GM18858 (cell line): ENCODE measurements around the gene OAS2.

ENCODE experiments used
- ATAC-seq: cut with Tn5 transposase; IDR thresholded peaks from one replicate; pipeline ENCODE4 v1.9.1; 2021; ENCODE audit not compliant: unreplicated experiment

OAS2 gene

DNA sequence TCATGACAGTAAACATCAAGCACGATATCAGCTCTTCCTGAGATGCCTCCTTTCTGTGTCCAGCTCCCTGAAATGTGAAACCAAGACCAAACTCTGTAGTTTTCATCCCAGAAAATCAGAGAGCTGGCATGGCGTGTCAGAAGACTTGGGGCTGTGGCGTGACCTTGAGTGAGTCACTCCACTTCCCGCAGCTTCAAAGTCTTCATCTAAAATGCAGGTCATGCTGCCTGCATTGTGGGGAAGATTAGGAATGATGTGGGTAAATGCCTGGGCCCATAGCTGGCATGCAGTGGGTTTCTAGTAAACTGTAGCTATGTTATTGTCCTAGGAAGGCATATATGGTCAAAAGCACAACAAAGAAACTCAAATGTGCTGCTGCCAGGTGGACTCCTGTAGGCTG, 28.8 kb downstream of the OAS2 start:
- no peak for ATAC-seq

GRCh38 chr12:113010701-113011100, 32.4 kb downstream of the OAS2 start:
- ATAC-seq = no peak

GRCh38 chr12:113014565-113014964, 36.2 kb downstream of the OAS2 start:
- ATAC-seq = no peak

- no peak for ATAC-seq
Observed at GRCh38 chr12:113016796-113017195, 38.5 kb downstream of the OAS2 start.

- no peak for ATAC-seq
Observed at GRCh38 chr12:113019025-113019424, 40.7 kb downstream of the OAS2 start.

DNA sequence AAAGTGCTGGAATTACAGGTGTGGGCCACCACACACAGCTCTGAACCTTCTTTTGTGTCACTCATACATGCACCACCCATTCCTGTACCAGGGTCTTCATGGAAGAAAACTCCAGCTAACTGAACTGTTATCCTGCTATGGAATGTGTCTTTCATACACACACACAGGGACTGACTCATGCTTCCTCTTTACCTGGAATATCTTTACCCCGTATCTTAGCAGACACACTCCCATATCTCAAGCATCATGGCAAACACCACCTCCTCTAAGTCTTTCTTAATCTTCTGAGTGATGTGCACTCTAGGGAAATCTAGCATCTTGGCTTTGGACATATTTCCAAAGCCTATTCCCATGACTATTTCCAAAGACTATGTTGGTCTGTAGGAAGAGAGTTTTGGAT, 43.2 kb downstream of the OAS2 start:
- ATAC-seq = no peak

DNA sequence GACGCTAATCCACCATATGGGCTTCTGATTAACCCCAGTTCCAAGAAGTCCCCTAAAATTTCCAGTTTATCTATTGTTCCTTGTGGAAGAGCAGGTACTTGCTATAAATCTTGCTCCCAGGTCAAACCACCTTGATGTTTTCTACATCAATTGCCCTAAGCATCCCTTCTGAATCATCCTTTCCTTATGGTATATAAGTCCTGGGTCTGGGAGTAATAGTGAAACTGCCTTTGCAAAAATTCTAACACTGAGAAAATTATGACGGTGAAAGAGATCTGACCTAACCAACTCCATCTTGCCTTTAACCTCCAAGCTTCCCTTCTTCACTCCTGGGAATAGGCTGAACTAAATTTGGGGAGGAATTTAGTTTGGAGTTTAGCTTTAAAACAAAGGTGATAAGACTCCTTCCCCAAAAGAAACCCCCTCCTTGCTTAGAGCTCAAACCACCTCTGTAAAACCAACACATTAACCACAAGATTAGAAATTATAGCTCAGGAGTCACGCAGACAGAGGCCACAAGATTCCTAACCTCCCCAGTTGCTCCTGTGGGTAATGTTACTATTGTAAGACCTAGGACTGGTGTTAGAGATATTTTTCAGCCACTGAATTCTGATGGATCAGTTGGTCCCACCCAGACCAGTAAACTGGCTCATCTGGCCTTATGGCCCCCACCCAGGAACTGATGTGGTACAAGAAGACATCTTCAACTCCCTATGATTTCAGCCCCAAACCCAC, 44.4 kb downstream of the OAS2 start:
- no peak for ATAC-seq

- no peak for ATAC-seq
Observed at GRCh38 chr12:113027726-113028125, 49.4 kb downstream of the OAS2 start.

DNA sequence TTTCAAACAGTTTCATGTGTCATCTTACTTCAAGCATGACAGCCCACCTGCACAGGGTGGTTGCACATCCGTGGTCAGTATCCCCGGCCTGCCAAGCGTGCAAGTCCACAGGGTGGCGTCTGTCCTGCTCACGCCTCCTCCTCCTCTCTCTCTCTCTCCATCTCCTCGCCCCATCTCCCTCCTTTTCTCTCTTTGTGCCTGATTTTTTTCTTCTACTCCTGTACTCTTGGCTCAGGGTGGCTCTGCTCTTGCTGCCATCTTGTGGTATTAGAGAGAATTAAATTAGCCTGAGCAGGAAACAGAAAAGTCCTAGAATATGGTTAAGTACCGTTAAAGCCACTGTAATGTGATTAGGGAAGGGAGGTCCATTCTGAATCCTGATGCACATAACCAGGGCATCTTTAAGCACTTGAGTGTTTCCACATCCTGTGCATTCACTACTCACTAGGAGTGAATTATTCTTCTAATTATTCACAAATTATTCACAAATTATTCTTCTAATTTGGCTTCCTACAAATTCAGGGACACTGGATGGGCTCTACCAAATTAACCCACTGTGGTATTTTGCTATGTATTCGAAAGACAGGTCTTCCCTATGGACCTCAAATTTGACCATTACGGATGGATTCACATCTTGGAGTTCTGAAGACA, 52.7 kb downstream of the OAS2 start:
- ATAC-seq = no peak

- no peak for ATAC-seq
Observed at GRCh38 chr12:113039911-113040445, 61.7 kb downstream of the OAS2 start.

GRCh38 chr12:113040722-113041171, 62.4 kb downstream of the OAS2 start:
- no peak for ATAC-seq

GRCh38 chr12:113041560-113041959, 63.2 kb downstream of the OAS2 start:
- no peak for ATAC-seq

DNA sequence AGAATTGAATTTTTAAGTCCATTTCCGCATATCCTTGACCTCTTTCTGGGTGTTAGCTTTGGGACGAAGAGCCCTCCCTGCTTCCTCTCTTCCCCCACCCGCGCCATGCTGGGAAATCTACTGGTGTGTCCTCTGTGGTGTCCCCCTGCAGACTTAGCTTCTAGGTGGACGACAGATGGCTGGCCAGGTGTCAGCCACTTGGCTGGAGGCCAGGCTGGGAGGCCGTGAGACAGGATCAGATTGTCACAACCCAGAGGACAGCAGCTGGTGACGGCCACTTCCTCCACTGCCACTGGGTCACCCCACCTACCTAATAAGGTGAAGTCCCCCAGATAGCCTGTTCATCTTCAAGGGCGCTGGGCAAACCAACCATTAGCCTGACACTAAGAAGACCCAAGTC, 64.9 kb downstream of the OAS2 start:
- no peak for ATAC-seq

DNA sequence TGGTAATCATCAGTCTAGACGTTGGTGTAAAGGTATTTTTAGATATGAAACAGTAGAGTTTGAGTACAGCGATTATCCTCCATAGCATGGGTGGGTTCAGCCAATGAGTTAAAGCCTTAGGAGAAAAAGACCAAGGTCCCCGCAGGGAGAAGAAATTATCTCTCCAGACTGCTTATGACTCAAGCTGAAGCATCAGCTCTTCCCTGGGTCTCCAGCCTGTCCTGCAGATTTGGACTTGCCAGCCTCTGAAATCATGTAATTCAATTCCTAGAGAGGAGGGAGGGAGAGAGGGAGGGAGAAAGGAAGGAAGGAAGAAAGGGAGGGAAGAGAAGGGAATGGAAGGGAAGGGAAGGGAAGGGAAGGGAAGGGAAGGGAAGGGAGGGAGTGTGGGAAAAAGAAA, 66.2 kb downstream of the OAS2 start:
- no peak for ATAC-seq

- no peak for ATAC-seq
Observed at GRCh38 chr12:113048716-113049127, 70.4 kb downstream of the OAS2 start.

GRCh38 chr12:113049976-113050742, 71.8 kb downstream of the OAS2 start:
- no peak for ATAC-seq

- ATAC-seq = no peak
Observed at GRCh38 chr12:113050795-113051194, 72.5 kb downstream of the OAS2 start.

- ATAC-seq = no peak
Observed at GRCh38 chr12:113051759-113052158, 73.4 kb downstream of the OAS2 start.

DNA sequence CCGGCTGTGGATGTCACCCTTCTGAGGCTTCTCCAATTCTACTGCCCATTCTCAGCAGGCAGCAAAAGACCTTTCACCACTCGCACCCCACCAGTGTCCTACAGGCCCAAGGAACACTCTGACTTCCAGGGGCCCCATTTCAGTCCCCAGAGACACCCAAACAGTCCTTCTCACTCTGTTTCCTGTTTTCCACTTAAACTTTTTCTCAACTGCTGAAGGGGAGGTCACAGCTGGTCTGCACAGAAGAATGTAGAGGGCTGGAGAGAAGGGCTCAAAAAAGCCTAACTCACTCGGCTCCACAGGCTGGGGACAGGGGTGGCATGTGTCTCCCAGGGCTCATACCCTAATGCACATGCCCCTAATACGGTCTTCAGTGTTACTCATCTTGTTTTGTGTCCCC, 74.0 kb downstream of the OAS2 start:
- ATAC-seq = no peak

DNA sequence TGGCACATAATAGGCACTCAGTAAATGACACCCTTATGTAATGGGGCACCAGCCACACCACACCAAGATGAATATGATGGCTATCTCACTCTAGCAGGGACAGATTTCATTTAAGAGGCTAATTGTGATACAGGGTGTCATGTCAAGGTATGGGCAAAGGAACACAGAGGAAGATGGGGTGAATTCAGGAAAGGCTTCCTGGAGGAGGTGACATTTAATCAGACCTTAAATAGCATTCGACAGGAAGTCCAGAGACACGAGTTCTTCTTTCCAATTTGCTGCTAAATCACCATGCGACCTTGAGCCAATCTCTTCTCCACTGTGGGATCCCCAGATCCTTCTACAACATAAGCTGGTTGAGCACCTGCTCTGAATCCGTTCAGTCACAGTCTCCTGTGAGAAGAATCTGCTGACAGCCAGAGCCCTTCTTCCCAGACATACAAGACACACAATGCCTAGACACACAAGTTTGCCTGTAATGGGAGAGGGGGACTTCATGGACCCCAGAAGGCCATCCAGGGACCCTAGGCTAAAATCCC, 76.7 kb downstream of the OAS2 start:
- ATAC-seq = no peak

GRCh38 chr12:113055594-113056380, 77.5 kb downstream of the OAS2 start:
- no peak for ATAC-seq
